H9 (cell line): Measurements from ENCODE around the gene C1S. TPM values are rescaled to one million over a fixed set of nuclear protein-coding genes. Genes with fewer than 3 reads are reported as not detected.

ENCODE experiments used
- DNase-seq: peaks from one replicate; pipeline ENCODE4 v3.0.0-alpha.2; 2017
- H2AFZ ChIP-seq: one replicate; pipeline ENCODE4 v1.6.1; 2013; ENCODE audit warnings: mild to moderate bottlenecking, low read length, control low read depth, moderate library complexity
- H2AK5ac ChIP-seq: 2 replicates; pipeline ENCODE4 v1.6.1; 2013; ENCODE audit warnings: low read length, control low read depth, mixed read lengths; ENCODE audit not compliant: insufficient read length
- H2BK120ac ChIP-seq: one replicate; pipeline ENCODE4 v1.6.1; 2013; ENCODE audit warnings: low read depth, mild to moderate bottlenecking, low read length, control low read depth, inconsistent platforms; ENCODE audit not compliant: poor library complexity, severe bottlenecking
- H2BK12ac ChIP-seq: 2 replicates; pipeline ENCODE4 v1.6.1; 2013; ENCODE audit warnings: low read length, control low read depth, mixed read lengths, low read depth; ENCODE audit not compliant: insufficient read length
- H2BK15ac ChIP-seq: 2 replicates; pipeline ENCODE4 v1.6.1; 2013; ENCODE audit warnings: low read depth, low read length, control low read depth
- H2BK20ac ChIP-seq: one replicate; pipeline ENCODE4 v1.6.1; 2013; ENCODE audit warnings: low read depth, mild to moderate bottlenecking, low read length, control low read depth, inconsistent platforms; ENCODE audit not compliant: poor library complexity, severe bottlenecking
- H2BK5ac ChIP-seq: 2 replicates; pipeline ENCODE4 v1.6.1; 2013; ENCODE audit warnings: low read length, control low read depth, mixed read lengths; ENCODE audit not compliant: insufficient read length
- H3K14ac ChIP-seq: 2 replicates; pipeline ENCODE4 v1.6.1; 2013; ENCODE audit warnings: low read length, control low read depth; ENCODE audit not compliant: insufficient read depth
- H3K18ac ChIP-seq: 2 replicates; pipeline ENCODE4 v1.6.1; 2013; ENCODE audit warnings: low read depth, mild to moderate bottlenecking, mixed read lengths, low read length, control low read depth; ENCODE audit not compliant: insufficient read length
- H3K23ac ChIP-seq: 2 replicates; pipeline ENCODE4 v1.6.1; 2013; ENCODE audit warnings: low read length, control low read depth, mixed read lengths, low read depth; ENCODE audit not compliant: insufficient read length
- H3K23me2 ChIP-seq: 2 replicates; pipeline ENCODE4 v1.6.1; 2013; ENCODE audit warnings: low read depth, mild to moderate bottlenecking, mixed read lengths, low read length, control low read depth; ENCODE audit not compliant: insufficient read length, poor library complexity, severe bottlenecking
- H3K27ac ChIP-seq: 2 replicates; pipeline ENCODE4 v1.5.1; 2013; ENCODE audit warnings: low read length, control low read depth, mixed read lengths, low read depth; ENCODE audit not compliant: insufficient read length
- H3K27me3 ChIP-seq: 2 replicates; pipeline ENCODE4 v1.6.1; 2013; ENCODE audit warnings: low read length, control low read depth, inconsistent platforms; ENCODE audit not compliant: insufficient read depth
- H3K4ac ChIP-seq: 2 replicates; pipeline ENCODE4 v1.6.1; 2013; ENCODE audit warnings: low read depth, mild to moderate bottlenecking, control low read depth, inconsistent platforms, low read length, moderate library complexity
- H3K4me1 ChIP-seq: 2 replicates; pipeline ENCODE4 v1.6.1; 2013; ENCODE audit warnings: low read length, control low read depth, inconsistent platforms; ENCODE audit not compliant: insufficient read depth
- H3K4me2 ChIP-seq: 2 replicates; pipeline ENCODE4 v1.6.1; 2013; ENCODE audit warnings: low read length, control low read depth, mixed read lengths; ENCODE audit not compliant: insufficient read length, insufficient read depth
- H3K56ac ChIP-seq: 2 replicates; pipeline ENCODE4 v1.6.1; 2013; ENCODE audit warnings: low read depth, mild to moderate bottlenecking, mixed read lengths, low read length, control low read depth; ENCODE audit not compliant: insufficient read length
- H3K79me1 ChIP-seq: 2 replicates; pipeline ENCODE4 v1.6.1; 2013; ENCODE audit warnings: low read depth, mild to moderate bottlenecking, moderate library complexity, low read length, control low read depth, inconsistent platforms; ENCODE audit not compliant: insufficient read depth, poor library complexity, severe bottlenecking
- H3K79me2 ChIP-seq: 2 replicates; pipeline ENCODE4 v1.6.1; 2013; ENCODE audit warnings: low read length, control low read depth, inconsistent platforms; ENCODE audit not compliant: insufficient read depth
- H3K9ac ChIP-seq: 2 replicates; pipeline ENCODE4 v1.6.1; 2013; ENCODE audit warnings: low read length, control low read depth, mixed read lengths; ENCODE audit not compliant: insufficient read length; ENCODE audit errors: extremely low read depth
- H3K9me3 ChIP-seq: one replicate; pipeline ENCODE4 v1.6.1; 2013; ENCODE audit warnings: low read depth, low read length, inconsistent platforms; ENCODE audit not compliant: control insufficient read depth
- H3T11ph ChIP-seq: one replicate; pipeline ENCODE4 v1.6.1; 2013; ENCODE audit warnings: mild to moderate bottlenecking, low read length, control low read depth, inconsistent platforms
- H4K20me1 ChIP-seq: one replicate; pipeline ENCODE4 v1.6.1; 2013; ENCODE audit not compliant: control insufficient read depth, insufficient read length, insufficient read depth
- H4K5ac ChIP-seq: 2 replicates; pipeline ENCODE4 v1.6.1; 2013; ENCODE audit warnings: low read depth, mild to moderate bottlenecking, mixed read lengths, low read length, control low read depth; ENCODE audit not compliant: insufficient read length
- H4K8ac ChIP-seq: replicated peaks from 2 replicates; pipeline ENCODE4 v1.6.1; 2013; ENCODE audit warnings: low read length, control low read depth, mixed read lengths, low read depth; ENCODE audit not compliant: insufficient read length
- H4K91ac ChIP-seq: 2 replicates; pipeline ENCODE4 v1.6.1; 2013; ENCODE audit warnings: low read depth, mild to moderate bottlenecking, moderate library complexity, mixed read lengths, low read length, control low read depth; ENCODE audit not compliant: insufficient read length
- H3K27ac Mint-ChIP-seq, 3 experiments: 2 replicates in 2 of 3; 3 replicates in 1 of 3; pipeline ENCODE4 v1.8.0; 2020 to 2021; ENCODE audit warnings: mixed read lengths in 3 of 3, mild to moderate bottlenecking in 1 of 3, moderate library complexity in 1 of 3
- H3K27me3 Mint-ChIP-seq: 2 replicates; pipeline ENCODE4 v1.8.0; 2021; ENCODE audit warnings: low read depth, mild to moderate bottlenecking, moderate library complexity, mixed read lengths
- H3K36me3 Mint-ChIP-seq, 3 experiments: 2 replicates in 2 of 3; 3 replicates in 1 of 3; pipeline ENCODE4 v1.8.0; 2020 to 2021; ENCODE audit warnings: low read depth in 3 of 3, mixed read lengths in 3 of 3; ENCODE audit not compliant: insufficient read depth in 1 of 3
- H3K4me1 Mint-ChIP-seq, 2 experiments: 2 replicates each; pipeline ENCODE4 v1.8.0; 2020; ENCODE audit warnings: mixed read lengths in 2 of 2
- H3K4me3 Mint-ChIP-seq, 2 experiments: 2 replicates in 1 of 2; 3 replicates in 1 of 2; pipeline ENCODE4 v1.8.0; 2020 to 2021; ENCODE audit warnings: mild to moderate bottlenecking in 2 of 2, mixed read lengths in 2 of 2, moderate library complexity in 1 of 2
- H3K9me3 Mint-ChIP-seq, 2 experiments: 2 replicates in 1 of 2; 3 replicates in 1 of 2; pipeline ENCODE4 v1.8.0; 2020; ENCODE audit warnings: mild to moderate bottlenecking in 2 of 2, mixed read lengths in 2 of 2, moderate library complexity in 1 of 2
- CTCF ChIP-seq: fragments of 200-600 bp; sonication (generic); conservative IDR thresholded peaks from 3 replicates; pipeline ENCODE4 v1.8.0; 2021; ENCODE audit warnings: antibody characterized with exemption, mild to moderate bottlenecking
- WGBS: extraction: QIAGEN DNeasy Blood & Tissue Kit; methylation state at CpG from one replicate; pipeline ENCODE4 v1.1.7; 2013; ENCODE audit warnings: missing lambda C conversion rate, low lambda C conversion rate, mixed read lengths; ENCODE audit not compliant: insufficient read length; ENCODE audit errors: extremely low coverage; 5-methylcytosine and 5-hydroxymethylcytosine counted together
- total RNA-seq: library from RNA; stranded (reverse); gene quantifications from 2 replicates; pipeline ENCODE4 v1.2.1, GENCODE V29; 2021

The C1S gene
- total RNA-seq, 1 experiment from 2014 or later, result 4.2 TPM

DNA sequence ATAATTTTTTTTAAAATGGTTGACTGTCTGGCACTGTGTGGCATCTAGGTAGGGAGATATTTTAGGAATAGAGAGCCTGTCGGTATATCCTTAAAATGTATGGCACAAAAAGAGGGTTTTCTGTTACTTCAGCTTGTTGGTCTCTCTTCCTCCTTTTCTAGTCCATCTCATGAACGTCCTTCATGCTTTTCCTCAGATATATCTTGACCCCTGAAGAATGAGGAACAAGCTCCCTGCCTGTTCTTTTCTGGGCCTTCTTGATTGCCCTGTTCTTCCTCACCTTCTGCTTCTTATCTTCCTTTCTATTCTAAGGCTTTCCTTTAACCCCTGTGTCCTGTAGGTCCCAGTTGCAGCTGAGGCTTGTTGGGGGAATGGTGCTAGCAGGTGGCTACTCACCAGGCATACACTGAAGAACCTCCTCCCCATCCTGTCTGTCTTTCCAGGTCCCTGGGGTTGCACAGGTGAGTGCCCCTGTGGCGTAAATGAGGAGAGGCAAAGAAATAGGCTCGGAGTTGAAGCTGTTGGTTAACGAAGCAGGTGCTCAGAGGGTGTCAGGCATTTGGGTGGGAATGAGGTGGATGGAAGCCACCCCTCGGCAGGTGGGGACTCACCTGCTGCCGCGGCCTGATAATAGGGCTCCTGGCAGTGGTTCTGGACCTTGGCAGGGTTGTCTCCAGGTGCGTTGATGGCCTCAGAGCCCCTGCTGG lies 38.9 kb downstream of the C1S start:
- H2BK15ac ChIP-seq, result no peak overlapping the region
- no peak overlapping the region for H2BK20ac ChIP-seq
- no peak overlapping the region for H4K5ac ChIP-seq
- no peak overlapping the region; the same call in 1 of the 2 replicates for H3K14ac ChIP-seq
- H4K20me1 ChIP-seq, result no peaks in the 10 kb centered on the region
- peaks cover 8 to 11% of the 10 kb centered on the region in 2 experiments for H3K4me1 Mint-ChIP-seq
- H3K79me1 ChIP-seq, result no peaks in the 10 kb centered on the region
- H3K4me2 ChIP-seq, result no peak overlapping the region
- no peak overlapping the region for H2AFZ ChIP-seq
- no peaks in the 10 kb centered on the region for H3K79me2 ChIP-seq
- no peak overlapping the region for H4K91ac ChIP-seq
- H3K18ac ChIP-seq, result no peak overlapping the region
- H3K27ac ChIP-seq, result no peak overlapping the region
- H2BK5ac ChIP-seq, result no peak overlapping the region
- no peaks in the 10 kb centered on the region for H3K23me2 ChIP-seq
- H3K56ac ChIP-seq, result no peak overlapping the region
- no peak overlapping the region for H2BK12ac ChIP-seq
- WGBS, result no CpG with 5 or more reads among the region's 9 CpGs
- H3K27me3 Mint-ChIP-seq, result no peaks in the 10 kb centered on the region
- no peak overlapping the region for H3K9ac ChIP-seq
- H3K4ac ChIP-seq, result no peak overlapping the region
- no peaks in the 10 kb centered on the region for H3K9me3 ChIP-seq
- H3K27me3 ChIP-seq, result no peaks in the 10 kb centered on the region
- H2BK120ac ChIP-seq, result no peak overlapping the region
- H4K8ac ChIP-seq, result no peak overlapping the region
- H3K4me1 ChIP-seq, result peaks cover 2% of the 10 kb centered on the region; the same call in 1 of the 2 replicates
- DNase-seq, result no peak
- H3K36me3 Mint-ChIP-seq, result peaks cover 7 to 30% (median 17%) of the 10 kb centered on the region in 3 experiments; a peak in 6 of 7 replicates
- H2AK5ac ChIP-seq, result no peak overlapping the region
- no peak overlapping the region for H3K23ac ChIP-seq
- no peak overlapping the region for H3T11ph ChIP-seq
- no peaks in the 10 kb centered on the region for H3K9me3 Mint-ChIP-seq
- TF ChIP-seq CTCF, result no peak
- no peak overlapping the region for H3K4me3 Mint-ChIP-seq
- H3K27ac Mint-ChIP-seq, result no peak overlapping the region
